Activated CD8-positive, alpha-beta memory T cell treated with anti-CD3 and anti-CD28 coated beads for 36 hours (primary cell): ENCODE data around the gene CHD5. TPM values are rescaled to one million over a fixed set of nuclear protein-coding genes. Genes with fewer than 3 reads are reported as not detected.

Experiments used
- CTCF ChIA-PET: fragments of 350-600 bp; sonication (Branson Sonifier 250); formaldehyde crosslinking; loops from one replicate; lab custom pipeline; 2021; ENCODE audit warnings: antibody characterized with exemption; lab: Charles Lee
- POLR2A ChIA-PET: fragments of 350-600 bp; sonication (Branson Sonifier 250); formaldehyde crosslinking; loops from one replicate; lab custom pipeline; 2021; ENCODE audit warnings: antibody characterized with exemption; lab: Charles Lee
- total RNA-seq, 2 experiments: library from RNA; stranded (reverse); gene quantifications; one replicate each; pipeline ENCODE4 v1.2.3, GENCODE V29; 2021

The CHD5 gene
- total RNA-seq, 2 experiments from 2014 or later = 0.57 to 0.78 TPM

- ChIA-PET POLR2A (interaction anchor here (1.0 to 2.0 kb wide), 3 partner anchors 10 to 28 kb away, joined by 3 to 8 read pairs (median 6); partner anchors contain the start of gene ICMT), CTCF (interaction anchor here (0.6 to 2.4 kb wide), 7 partner anchors 9 to 373 kb away, joined by 3 to 9 read pairs (median 3); partner anchors contain the start of genes ICMT and ZBTB48)
These were observed 27.2 kb upstream of the CHD5 start for GRCh38 chr1:6207075-6207885.

GRCh38 chr1:6206520-6206855, 26.4 kb upstream of the CHD5 start:
- POLR2A ChIA-PET = interaction anchor here (1.0 to 2.0 kb wide), 4 partner anchors 9 to 29 kb away, joined by 3 to 8 read pairs (median 4); partner anchors contain the start of gene ICMT

GRCh38 chr1:6205849-6206519, 25.9 kb upstream of the CHD5 start, which contains the start of gene RNF207:
Gene RNF207 (plus strand): TSS chr1:6206119. CDS start chr1:6206536, 417 bp downstream.
- ChIA-PET CTCF (interaction anchor here (0.7 to 2.4 kb wide), 11 partner anchors 9 to 1555 kb away, joined by 3 to 9 read pairs (median 3); partner anchors contain the start of genes DNAJC11, ICMT and ZBTB48), POLR2A (interaction anchor here (1.0 to 2.0 kb wide), 4 partner anchors 9 to 30 kb away, joined by 3 to 8 read pairs (median 4); partner anchors contain the start of gene ICMT)

More at GRCh38 chr1:6206520-6206855, 26.4 kb upstream of the CHD5 start:
- CTCF ChIA-PET = interaction anchor here (0.8 to 2.4 kb wide), 10 partner anchors 9 to 495 kb away, joined by 3 to 9 read pairs (median 3); partner anchors contain the start of genes DNAJC11, ICMT and ZBTB48

- CTCF ChIA-PET = interaction anchor here (0.5 to 1.2 kb wide), 2 partner anchors 10 to 339 kb away, joined by 3 read pairs; no protein-coding TSS in a partner anchor
These were observed 22.1 kb upstream of the CHD5 start for GRCh38 chr1:6202256-6202655.

GRCh38 chr1:6200188-6200809, 20.2 kb upstream of the CHD5 start:
- ChIA-PET POLR2A (interaction anchor here (0.7 to 1.0 kb wide), 3 partner anchors 17 to 156 kb away, joined by 3 read pairs; partner anchors contain the start of gene ICMT), CTCF (no interaction called here)

More at GRCh38 chr1:6202256-6202655, 22.1 kb upstream of the CHD5 start:
- POLR2A ChIA-PET = no interaction called here

GRCh38 chr1:6199298-6200187, 19.4 kb upstream of the CHD5 start, which contains the start of gene RPL22:
Gene RPL22 (minus strand): TSS chr1:6199595. CDS start chr1:6199573, 22 bp downstream.
- POLR2A ChIA-PET = interaction anchor here (0.5 to 1.0 kb wide), 4 partner anchors 16 to 585 kb away, joined by 3 to 5 read pairs (median 3); partner anchors contain the start of genes CAMTA1 and ICMT
- CTCF ChIA-PET = interaction anchor here (2.7 kb wide), 1 partner anchor 46 kb away, joined by 8 read pairs; no protein-coding TSS in a partner anchor

- POLR2A ChIA-PET = interaction anchor here (0.9 kb wide), 1 partner anchor 586 kb away, joined by 3 read pairs; the partner anchor contains the start of gene CAMTA1
These were observed 18.7 kb upstream of the CHD5 start for GRCh38 chr1:6198646-6199297.

GRCh38 chr1:6197746-6198427, 17.8 kb upstream of the CHD5 start:
- ChIA-PET POLR2A (interaction anchor here (0.9 to 1.5 kb wide), 2 partner anchors 8 to 587 kb away, joined by 3 to 8 read pairs; partner anchors contain the start of genes CAMTA1 and RNF207), CTCF (interaction anchor here (1.2 to 2.7 kb wide), 2 partner anchors 8 to 48 kb away, joined by 3 to 8 read pairs; partner anchors contain the start of gene RNF207)

More at GRCh38 chr1:6198646-6199297, 18.7 kb upstream of the CHD5 start:
- CTCF ChIA-PET = interaction anchor here (2.7 kb wide), 1 partner anchor 47 kb away, joined by 8 read pairs; no protein-coding TSS in a partner anchor

- ChIA-PET CTCF (interaction anchor here (0.7 kb wide), 1 partner anchor 349 kb away, joined by 5 read pairs; no protein-coding TSS in a partner anchor), POLR2A (no interaction called here)
These were observed 11.8 kb upstream of the CHD5 start for GRCh38 chr1:6191968-6192367.

- ChIA-PET CTCF (no interaction called here), POLR2A (no interaction called here)
These were observed 8.3 kb upstream of the CHD5 start for GRCh38 chr1:6188466-6188865.

- ChIA-PET CTCF (interaction anchor here (0.9 to 1.0 kb wide), 2 partner anchors 19 to 21 kb away, joined by 3 to 4 read pairs; no protein-coding TSS in a partner anchor), POLR2A (no interaction called here)
These were observed 5.7 kb upstream of the CHD5 start for GRCh38 chr1:6185635-6186382.

GRCh38 chr1:6185151-6185550, 5.0 kb upstream of the CHD5 start:
- ChIA-PET POLR2A (no interaction called here), CTCF (interaction anchor here (0.9 to 1.0 kb wide), 2 partner anchors 19 to 21 kb away, joined by 3 to 4 read pairs; no protein-coding TSS in a partner anchor)

- CTCF ChIA-PET = interaction anchor here (1.8 kb wide), 1 partner anchor 62 kb away, joined by 4 read pairs; no protein-coding TSS in a partner anchor
- POLR2A ChIA-PET = interaction anchor here (0.6 to 1.5 kb wide), 2 partner anchors 16 to 288 kb away, joined by 3 to 4 read pairs; partner anchors contain the start of gene RPL22
These were observed 4.1 kb upstream of the CHD5 start for GRCh38 chr1:6184083-6184783.

GRCh38 chr1:6183520-6183989, 3.4 kb upstream of the CHD5 start:
- ChIA-PET POLR2A (interaction anchor here (1.5 kb wide), 1 partner anchor 16 kb away, joined by 3 read pairs; the partner anchor contains the start of gene RPL22), CTCF (interaction anchor here (1.8 kb wide), 1 partner anchor 63 kb away, joined by 4 read pairs; no protein-coding TSS in a partner anchor)
